Breast epithelium (tissue), 3 donors: ENCODE results near the gene CENPO.

Experiments used
- CTCF ChIP-seq, 3 donors: fragments of 450-650 bp; IDR thresholded peaks; one replicate each; pipeline ENCODE4 v1.5.1; 2016 to 2017; ENCODE audit warnings: antibody characterized with exemption in 3 of 3, mild to moderate bottlenecking in 3 of 3, moderate library complexity in 3 of 3
- POLR2A ChIP-seq: fragments of 450-650 bp; IDR thresholded peaks from one replicate; pipeline ENCODE4 v1.6.1; 2016; ENCODE audit warnings: antibody characterized with exemption, mild to moderate bottlenecking, moderate library complexity

- TF ChIP-seq POLR2A: no peak
- no peak for TF ChIP-seq CTCF (IDR thresholded peaks at IDR 0.05)
Observed at GRCh38 chr2:24832931-24833701, 39.9 kb downstream of the CENPO start.
